ENCODE results near the gene MLKL.
"Not testable (repeated sequence)": the region's sequence is repeated elsewhere in the genome, so short reads cannot be mapped to it uniquely, and the experiment has no call there.

MLKL gene

DNA sequence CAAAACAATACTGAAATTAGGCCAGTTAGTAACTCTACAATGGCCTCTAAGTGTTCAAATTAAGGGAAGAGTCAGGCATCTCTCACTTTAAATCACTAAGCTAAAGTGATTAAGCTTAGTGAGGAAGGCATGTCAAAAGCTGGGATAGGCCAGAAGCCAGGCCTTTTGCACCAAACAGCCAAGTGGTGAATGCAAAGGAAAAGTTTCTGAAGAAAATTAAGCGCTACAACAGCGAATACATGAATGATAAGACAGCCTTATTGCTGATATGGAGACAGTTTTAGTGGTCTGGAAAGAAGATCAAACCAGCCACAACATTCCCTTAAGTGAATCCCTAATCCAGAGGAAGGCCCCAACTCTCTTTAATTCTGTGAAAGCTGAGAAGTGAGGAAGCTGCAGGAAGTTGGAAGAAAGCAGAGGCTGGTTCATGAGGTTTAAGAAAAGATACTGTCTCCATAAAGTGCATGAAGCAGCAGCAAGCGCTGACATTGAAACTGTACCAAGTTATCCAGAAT, 46.1 kb downstream of the MLKL start:
- ChIA-PET CTCF (interaction anchor here (1.0 to 2.2 kb wide), 4 partner anchors 10 to 30 kb away, joined by 3 to 7 read pairs (median 4); partner anchors contain the start of gene RFWD3), POLR2A (interaction anchor here (0.6 kb wide), 1 partner anchor 16 kb away, joined by 4 read pairs; no protein-coding TSS in a partner anchor)
- no peak overlapping the region for H3K4me3 ChIP-seq (ENCODE audit: control insufficient read depth in 1 of 7, extremely low read depth in 1 of 7, insufficient read depth in 4 of 7, low read depth in 2 of 7, low read length in 6 of 7)
- no peaks in the 10 kb centered on the region for H3K27me3 ChIP-seq (replicated peaks in 2 of 5; ENCODE audit: control insufficient read depth in 4 of 5, insufficient read depth in 5 of 5, low read length in 4 of 5)
- WGBS (ENCODE audit: insufficient coverage), result no CpG with 5 or more reads among the region's 3 CpGs
- H3K27ac ChIP-seq (ENCODE audit: insufficient read depth in 1 of 2, low read depth in 1 of 2, low read length in 2 of 2, poor library complexity in 1 of 2, severe bottlenecking in 2 of 2), result peak overlapping the region; percentile 26 to 39
- H3K9me3 ChIP-seq (ENCODE audit: control extremely low read depth in 1 of 5, control insufficient read depth in 4 of 5, insufficient read depth in 2 of 5, low read depth in 1 of 5, low read length in 4 of 5), result no peaks in the 10 kb centered on the region
- H3K4me1 ChIP-seq (ENCODE audit: control extremely low read depth in 1 of 4, control insufficient read depth in 4 of 4, insufficient read depth in 4 of 4, low read length in 3 of 4), result peaks cover 0 to 26% (median 13%) of the 10 kb centered on the region in 4 experiments
- peaks cover 6 to 84% (median 47%) of the 10 kb centered on the region in 4 experiments for H3K36me3 ChIP-seq (ENCODE audit: control insufficient read depth in 4 of 4, insufficient read depth in 4 of 4, low read length in 3 of 4)
- DNase-seq, result no peak

DNA sequence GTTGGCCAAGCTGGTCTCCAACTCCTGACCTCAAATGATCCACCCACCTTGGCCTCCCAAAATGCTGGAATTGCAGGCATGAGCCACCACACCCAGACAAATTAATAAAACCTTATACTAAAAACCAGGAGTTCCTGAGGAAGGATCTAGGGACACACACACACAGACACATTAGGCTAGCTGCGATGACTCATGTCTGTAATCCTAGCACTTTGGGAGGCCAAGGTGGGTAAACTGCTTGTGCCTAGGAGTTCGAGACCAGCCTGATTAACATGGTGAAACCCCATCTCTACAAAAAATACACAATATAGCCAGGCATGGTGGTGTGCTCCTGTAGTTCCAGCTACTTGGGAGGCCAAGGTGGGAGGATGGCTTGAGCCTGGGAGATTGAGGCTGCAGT, 47.8 kb downstream of the MLKL start:
- H3K4me3 ChIP-seq (ENCODE audit: control insufficient read depth in 1 of 7, extremely low read depth in 1 of 7, insufficient read depth in 4 of 7, low read depth in 2 of 7, low read length in 6 of 7); POLR2A ChIA-PET; H3K27ac ChIP-seq (ENCODE audit: insufficient read depth in 1 of 2, low read depth in 1 of 2, low read length in 2 of 2, poor library complexity in 1 of 2, severe bottlenecking in 2 of 2); H3K27me3 ChIP-seq (replicated peaks in 2 of 5; ENCODE audit: control insufficient read depth in 4 of 5, insufficient read depth in 5 of 5, low read length in 4 of 5); DNase-seq; H3K9me3 ChIP-seq (ENCODE audit: control extremely low read depth in 1 of 5, control insufficient read depth in 4 of 5, insufficient read depth in 2 of 5, low read depth in 1 of 5, low read length in 4 of 5): not testable (repeated sequence)
- H3K36me3 ChIP-seq (ENCODE audit: control insufficient read depth in 4 of 4, insufficient read depth in 4 of 4, low read length in 3 of 4), result peaks cover 10 to 82% (median 48%) of the 10 kb centered on the region in 4 experiments
- H3K4me1 ChIP-seq (ENCODE audit: control extremely low read depth in 1 of 4, control insufficient read depth in 4 of 4, insufficient read depth in 4 of 4, low read length in 3 of 4), result peaks cover 0 to 12% (median 4%) of the 10 kb centered on the region in 4 experiments
- WGBS (ENCODE audit: insufficient coverage), result no CpG with 5 or more reads among the region's 2 CpGs
- CTCF ChIA-PET, result interaction anchor here (0.8 to 4.4 kb wide), 5 partner anchors 10 to 30 kb away, joined by 3 to 20 read pairs (median 11); partner anchors contain the start of gene RFWD3

DNA sequence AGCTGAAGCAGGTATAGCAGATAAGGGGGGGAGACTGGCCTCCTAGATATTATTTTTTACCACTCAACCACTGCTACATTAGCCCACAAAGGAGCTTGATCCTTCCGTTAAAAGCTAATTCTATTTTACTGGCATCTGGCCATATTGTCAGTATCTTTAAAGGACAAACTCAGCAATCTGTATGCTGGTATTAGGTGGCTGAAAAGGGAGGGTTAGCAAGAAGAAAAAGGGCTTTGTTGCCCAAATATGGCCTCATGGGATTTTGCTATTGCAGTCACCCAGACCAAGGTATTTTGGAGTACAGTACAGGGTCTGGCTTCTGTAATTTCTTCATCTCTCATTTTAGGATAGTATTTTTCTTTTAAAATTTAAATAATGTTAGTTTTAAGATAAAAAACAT, 48.4 kb downstream of the MLKL start:
- Histone ChIP-seq H3K36me3 (ENCODE audit: control insufficient read depth in 4 of 4, insufficient read depth in 4 of 4, low read length in 3 of 4) (peaks cover 11 to 82% (median 51%) of the 10 kb centered on the region in 4 experiments), H3K4me1 (ENCODE audit: control extremely low read depth in 1 of 4, control insufficient read depth in 4 of 4, insufficient read depth in 4 of 4, low read length in 3 of 4) (peaks cover 0 to 11% (median 4%) of the 10 kb centered on the region in 4 experiments), H3K4me3 (ENCODE audit: control insufficient read depth in 1 of 7, extremely low read depth in 1 of 7, insufficient read depth in 4 of 7, low read depth in 2 of 7, low read length in 6 of 7) (no peak overlapping the region), H3K27ac (ENCODE audit: insufficient read depth in 1 of 2, low read depth in 1 of 2, low read length in 2 of 2, poor library complexity in 1 of 2, severe bottlenecking in 2 of 2) (peak overlapping the region in 1 of 2 experiments; percentile 29), H3K9me3 (ENCODE audit: control extremely low read depth in 1 of 5, control insufficient read depth in 4 of 5, insufficient read depth in 2 of 5, low read depth in 1 of 5, low read length in 4 of 5) (no peaks in the 10 kb centered on the region), H3K27me3 (replicated peaks in 2 of 5; ENCODE audit: control insufficient read depth in 4 of 5, insufficient read depth in 5 of 5, low read length in 4 of 5) (no peaks in the 10 kb centered on the region)
- WGBS (ENCODE audit: insufficient coverage), result no CpG with 5 or more reads among the region's 1 CpG
- DNase-seq, result no peak
- ChIA-PET CTCF (interaction anchor here (0.7 to 4.4 kb wide), 10 partner anchors 8 to 200 kb away, joined by 3 to 20 read pairs (median 4); partner anchors contain the start of gene RFWD3), POLR2A (no interaction called here)

DNA sequence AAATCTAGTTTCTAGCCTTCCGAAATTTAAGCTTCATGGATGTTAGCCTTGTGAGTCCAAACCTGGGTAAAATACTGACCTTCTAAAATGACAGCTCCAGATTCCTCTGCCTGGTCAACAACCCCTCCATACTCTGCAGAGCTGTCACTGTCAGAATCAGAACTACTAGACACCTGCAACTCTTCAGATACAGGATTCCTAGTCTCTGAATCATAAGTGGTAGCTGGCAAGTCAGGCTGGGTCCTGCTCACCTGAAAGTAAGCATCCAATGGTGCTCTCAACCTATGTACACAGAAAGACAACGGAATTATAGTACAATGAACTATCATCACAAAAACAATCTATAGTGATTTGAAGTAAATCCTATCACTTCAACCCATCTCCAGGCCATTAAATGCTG, 48.8 kb downstream of the MLKL start:
- H3K4me3 ChIP-seq (ENCODE audit: control insufficient read depth in 1 of 7, extremely low read depth in 1 of 7, insufficient read depth in 4 of 7, low read depth in 2 of 7, low read length in 6 of 7), result no peak overlapping the region
- peaks cover 9 to 81% (median 51%) of the 10 kb centered on the region in 4 experiments for H3K36me3 ChIP-seq (ENCODE audit: control insufficient read depth in 4 of 4, insufficient read depth in 4 of 4, low read length in 3 of 4)
- CTCF ChIA-PET, result interaction anchor here (0.6 to 4.4 kb wide), 14 partner anchors 8 to 342 kb away, joined by 3 to 20 read pairs (median 4); partner anchors contain the start of gene RFWD3
- DNase-seq, result no peak
- 100% methylated on average over 2 of the region's 2 CpGs for WGBS (ENCODE audit: insufficient coverage)
- H3K27ac ChIP-seq (ENCODE audit: insufficient read depth in 1 of 2, low read depth in 1 of 2, low read length in 2 of 2, poor library complexity in 1 of 2, severe bottlenecking in 2 of 2), result peak overlapping the region in 1 of 2 experiments; percentile 29
- no peaks in the 10 kb centered on the region for H3K9me3 ChIP-seq (ENCODE audit: control extremely low read depth in 1 of 5, control insufficient read depth in 4 of 5, insufficient read depth in 2 of 5, low read depth in 1 of 5, low read length in 4 of 5)
- H3K27me3 ChIP-seq (replicated peaks in 2 of 5; ENCODE audit: control insufficient read depth in 4 of 5, insufficient read depth in 5 of 5, low read length in 4 of 5), result no peaks in the 10 kb centered on the region
- POLR2A ChIA-PET, result no interaction called here
- peaks cover 0 to 11% (median 4%) of the 10 kb centered on the region in 4 experiments for H3K4me1 ChIP-seq (ENCODE audit: control extremely low read depth in 1 of 4, control insufficient read depth in 4 of 4, insufficient read depth in 4 of 4, low read length in 3 of 4)

DNA sequence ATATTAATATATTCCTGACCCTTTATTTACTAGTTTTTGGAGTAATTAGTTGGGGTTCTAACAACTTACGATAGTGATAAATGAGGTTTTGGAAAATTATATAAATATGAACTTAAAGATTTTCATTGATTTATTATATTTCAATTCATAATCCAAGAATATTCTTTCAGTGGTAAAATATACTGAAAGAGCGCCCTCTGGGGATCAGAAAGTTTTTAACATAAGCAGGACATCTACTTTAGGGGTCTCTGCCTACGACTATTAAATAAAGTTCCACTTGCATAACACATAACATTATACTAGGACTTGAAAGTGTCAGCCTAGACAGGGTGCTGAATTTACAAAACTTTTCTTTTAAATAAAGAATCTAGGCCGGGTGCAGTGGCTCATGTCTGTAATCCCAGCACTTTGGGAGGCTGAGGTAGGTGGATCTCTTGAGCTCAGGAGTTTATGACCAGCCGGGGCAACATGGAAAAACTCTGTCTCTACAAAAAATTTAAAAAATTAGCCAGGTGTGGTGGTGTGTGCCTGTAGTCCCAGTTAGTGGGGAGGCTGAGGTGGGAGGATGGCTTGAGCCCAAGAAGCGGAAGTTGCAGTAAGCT, 49.6 kb downstream of the MLKL start:
- CTCF ChIA-PET, result interaction anchor here (0.6 to 4.4 kb wide), 11 partner anchors 9 to 341 kb away, joined by 3 to 20 read pairs (median 4); partner anchors contain the start of gene RFWD3
- Histone ChIP-seq H3K27me3 (replicated peaks in 2 of 5; ENCODE audit: control insufficient read depth in 4 of 5, insufficient read depth in 5 of 5, low read length in 4 of 5) (no peaks in the 10 kb centered on the region), H3K27ac (ENCODE audit: insufficient read depth in 1 of 2, low read depth in 1 of 2, low read length in 2 of 2, poor library complexity in 1 of 2, severe bottlenecking in 2 of 2) (no peak overlapping the region), H3K36me3 (ENCODE audit: control insufficient read depth in 4 of 4, insufficient read depth in 4 of 4, low read length in 3 of 4) (peaks cover 7 to 83% (median 51%) of the 10 kb centered on the region in 4 experiments), H3K4me3 (ENCODE audit: control insufficient read depth in 1 of 7, extremely low read depth in 1 of 7, insufficient read depth in 4 of 7, low read depth in 2 of 7, low read length in 6 of 7) (no peak overlapping the region), H3K4me1 (ENCODE audit: control extremely low read depth in 1 of 4, control insufficient read depth in 4 of 4, insufficient read depth in 4 of 4, low read length in 3 of 4) (peaks cover 0 to 11% (median 4%) of the 10 kb centered on the region in 4 experiments), H3K9me3 (ENCODE audit: control extremely low read depth in 1 of 5, control insufficient read depth in 4 of 5, insufficient read depth in 2 of 5, low read depth in 1 of 5, low read length in 4 of 5) (no peaks in the 10 kb centered on the region)
- peak; percentile 19 to 47 (median 38) for DNase-seq
- POLR2A ChIA-PET, result no interaction called here
- WGBS (ENCODE audit: insufficient coverage), result 93% methylated on average over 2 of the region's 6 CpGs

DNA sequence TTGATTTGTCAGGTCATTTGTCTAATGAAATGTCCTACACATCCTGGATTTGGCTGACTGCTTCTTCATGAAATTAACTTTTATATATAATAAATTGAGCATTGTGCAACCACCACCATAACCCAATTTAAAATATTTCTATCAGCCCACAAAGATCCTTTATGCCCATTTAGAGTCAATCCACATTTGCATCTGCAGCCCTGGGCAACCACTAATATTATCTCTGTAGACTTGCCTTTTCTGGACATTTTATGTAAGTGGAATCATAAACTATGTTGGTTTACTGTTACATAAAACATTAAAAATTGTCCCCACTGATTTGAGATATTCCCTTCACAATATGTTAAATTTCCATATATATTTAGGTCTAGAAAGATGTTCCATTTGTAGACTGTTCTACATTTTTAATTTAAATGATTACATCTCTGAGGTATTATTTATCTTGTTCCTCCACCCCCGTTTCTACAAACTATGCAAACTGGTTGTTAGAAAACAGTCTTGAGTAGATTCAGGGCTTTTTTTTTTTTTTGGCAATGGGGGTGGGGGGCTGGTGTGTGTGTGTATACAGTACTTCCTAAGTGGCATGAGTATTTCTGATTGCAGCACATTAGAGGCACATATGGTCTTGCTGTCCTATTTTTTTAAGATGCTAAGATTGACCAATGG, 50.7 kb downstream of the MLKL start:
- peaks cover 12 to 86% (median 53%) of the 10 kb centered on the region in 4 experiments for H3K36me3 ChIP-seq (ENCODE audit: control insufficient read depth in 4 of 4, insufficient read depth in 4 of 4, low read length in 3 of 4)
- POLR2A ChIA-PET, result no interaction called here
- no peak overlapping the region for H3K4me3 ChIP-seq (ENCODE audit: control insufficient read depth in 1 of 7, extremely low read depth in 1 of 7, insufficient read depth in 4 of 7, low read depth in 2 of 7, low read length in 6 of 7)
- CTCF ChIA-PET, result interaction anchor here (1.4 to 4.4 kb wide), 3 partner anchors 8 to 14 kb away, joined by 4 to 20 read pairs (median 12); no protein-coding TSS in a partner anchor
- no peaks in the 10 kb centered on the region for H3K9me3 ChIP-seq (ENCODE audit: control extremely low read depth in 1 of 5, control insufficient read depth in 4 of 5, insufficient read depth in 2 of 5, low read depth in 1 of 5, low read length in 4 of 5)
- H3K27me3 ChIP-seq (replicated peaks in 2 of 5; ENCODE audit: control insufficient read depth in 4 of 5, insufficient read depth in 5 of 5, low read length in 4 of 5), result no peaks in the 10 kb centered on the region
- WGBS (ENCODE audit: insufficient coverage), result no CpG with 5 or more reads among the region's 1 CpG
- no peak for DNase-seq
- H3K27ac ChIP-seq (ENCODE audit: insufficient read depth in 1 of 2, low read depth in 1 of 2, low read length in 2 of 2, poor library complexity in 1 of 2, severe bottlenecking in 2 of 2), result peak overlapping the region in 1 of 2 experiments; percentile 10
- peaks cover 0 to 11% (median 4%) of the 10 kb centered on the region in 4 experiments for H3K4me1 ChIP-seq (ENCODE audit: control extremely low read depth in 1 of 4, control insufficient read depth in 4 of 4, insufficient read depth in 4 of 4, low read length in 3 of 4)
